GM18499 (cell line): ENCODE results near the gene HSPA12A.

ENCODE experiments used
- ATAC-seq: cut with Tn5 transposase; IDR thresholded peaks from one replicate; pipeline ENCODE4 v1.9.1; 2021; ENCODE audit warnings: moderate number of reproducible peaks; ENCODE audit not compliant: insufficient read depth, unreplicated experiment

Gene HSPA12A

DNA sequence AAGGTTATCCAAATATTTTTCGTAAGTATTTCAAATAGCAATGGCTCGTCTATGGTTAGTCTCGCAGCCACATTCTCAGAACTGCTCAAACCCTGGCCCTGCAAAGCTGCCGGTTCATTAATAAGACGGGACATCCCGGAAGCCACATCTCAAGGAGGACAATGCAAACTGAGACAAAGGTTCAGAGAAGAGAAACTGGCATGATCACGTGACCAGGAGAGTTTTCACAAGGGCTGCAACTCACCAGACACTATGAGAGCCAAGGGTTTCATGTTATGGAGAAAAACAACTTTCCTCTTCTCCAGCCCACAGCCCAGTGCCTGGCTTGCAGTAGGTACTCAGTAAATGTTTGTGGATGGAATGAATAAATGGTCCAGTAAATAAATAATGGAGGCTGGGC is 5.0 kb upstream of the HSPA12A start:
- no peak for ATAC-seq

DNA sequence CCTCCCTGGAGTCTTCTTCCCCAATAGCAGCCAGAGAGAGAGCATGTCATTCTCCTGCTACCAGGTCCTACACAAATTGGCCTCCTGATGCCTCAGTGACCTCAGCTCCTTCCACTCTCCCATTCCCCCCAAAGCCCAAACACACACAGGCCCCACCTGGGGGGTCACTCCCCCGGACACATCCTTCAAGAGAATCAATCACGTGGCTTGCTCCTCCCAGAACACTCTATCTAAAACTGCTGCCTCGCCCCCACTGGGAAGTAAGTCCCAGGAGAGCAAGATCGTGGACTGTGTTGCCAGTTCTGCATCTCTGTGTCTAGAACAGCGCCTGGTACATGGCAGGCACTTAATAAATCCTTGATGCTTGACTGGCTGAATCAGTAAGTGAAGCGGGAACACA is 2.5 kb upstream of the HSPA12A start:
- no peak for ATAC-seq

GRCh38 chr10:116744163-116744753 is 1.9 kb upstream of the HSPA12A start:
- no peak for ATAC-seq

DNA sequence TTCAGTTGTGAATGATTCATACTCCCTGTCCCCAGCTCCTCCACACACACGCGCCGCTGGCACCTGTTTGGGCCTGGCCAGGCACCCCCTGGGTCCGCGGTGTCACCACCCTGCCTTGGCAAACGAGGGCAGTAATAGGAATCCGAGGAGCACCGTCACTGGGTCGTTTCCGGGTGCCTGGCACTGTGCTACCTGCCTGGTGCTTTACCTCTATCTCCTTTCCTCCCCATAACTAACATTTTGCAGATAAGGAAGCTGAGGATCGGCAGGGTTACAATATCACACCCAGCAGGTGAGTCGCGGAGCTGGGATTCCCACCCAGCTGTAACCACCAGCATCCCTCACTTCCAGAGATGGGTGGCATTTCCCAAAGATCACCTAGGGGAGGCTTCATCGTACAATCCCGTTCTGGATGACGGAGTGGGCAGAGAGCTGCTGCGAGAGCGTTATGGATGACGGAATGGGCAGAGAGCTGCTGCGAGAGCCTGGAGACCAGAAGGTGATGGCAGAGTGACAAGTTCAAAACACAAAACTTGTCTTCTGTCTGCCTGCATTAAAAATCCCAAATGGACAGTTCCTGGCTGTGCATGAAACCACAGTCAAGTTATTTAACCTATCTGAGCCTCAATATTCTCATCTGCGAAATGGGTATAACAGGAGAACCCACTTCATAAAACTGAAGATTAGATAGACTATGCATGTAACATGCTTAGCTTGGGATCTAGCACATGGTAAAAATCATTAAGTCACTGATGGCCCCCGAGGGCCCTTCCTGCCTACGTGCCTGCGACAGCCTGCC is 1.1 kb upstream of the HSPA12A start:
- no peak for ATAC-seq

DNA sequence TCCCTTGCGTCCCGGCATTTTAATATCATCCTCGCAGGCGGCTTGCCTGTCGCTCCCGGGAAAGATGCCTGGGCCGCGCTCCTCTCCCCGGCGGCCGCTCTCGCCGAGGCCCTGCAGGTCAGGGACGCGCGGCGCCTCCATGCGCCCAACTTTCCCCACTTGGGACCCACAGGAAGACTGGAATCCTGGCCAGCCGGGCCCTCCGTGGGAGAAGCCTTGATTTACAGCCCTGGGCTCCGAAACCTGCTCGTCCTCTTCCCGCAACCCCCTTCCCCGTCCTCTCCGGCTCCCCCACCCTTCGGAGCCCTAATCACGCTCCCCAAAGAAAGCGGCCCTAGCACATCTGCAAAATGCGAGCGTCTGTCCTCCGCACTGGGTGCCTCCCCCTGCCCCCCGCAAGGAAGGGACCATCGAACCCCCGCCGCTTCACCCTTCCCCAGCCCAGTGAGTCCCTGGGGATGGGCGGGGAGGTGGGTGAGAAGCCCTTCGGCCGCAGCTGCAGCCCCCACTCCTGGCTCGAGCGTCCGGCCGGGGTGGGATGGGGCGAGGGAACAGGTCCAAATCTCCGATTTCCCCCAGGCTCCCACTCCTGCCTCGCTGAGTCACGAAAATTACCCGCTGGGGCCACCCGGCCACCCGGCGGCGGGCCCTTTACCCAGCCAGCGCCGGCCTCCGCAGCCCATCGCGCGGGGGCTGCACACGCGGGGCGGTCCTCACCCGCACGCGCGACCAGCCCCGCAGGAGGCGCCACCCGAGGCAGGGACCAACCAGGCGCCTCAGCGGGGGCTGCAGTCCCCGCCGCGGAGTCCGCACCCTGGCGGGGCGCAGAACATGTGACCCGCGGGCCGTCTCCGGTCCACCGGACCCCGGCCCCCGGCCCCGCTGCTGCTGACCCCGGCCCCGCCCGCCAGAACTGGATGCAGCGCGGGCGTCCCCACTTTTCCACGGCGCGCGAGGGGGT is 695 bp downstream of the HSPA12A start:
- ATAC-seq = no peak

- no peak for ATAC-seq
Measured at GRCh38 chr10:116740971-116741370, 1.4 kb downstream of the HSPA12A start.

DNA sequence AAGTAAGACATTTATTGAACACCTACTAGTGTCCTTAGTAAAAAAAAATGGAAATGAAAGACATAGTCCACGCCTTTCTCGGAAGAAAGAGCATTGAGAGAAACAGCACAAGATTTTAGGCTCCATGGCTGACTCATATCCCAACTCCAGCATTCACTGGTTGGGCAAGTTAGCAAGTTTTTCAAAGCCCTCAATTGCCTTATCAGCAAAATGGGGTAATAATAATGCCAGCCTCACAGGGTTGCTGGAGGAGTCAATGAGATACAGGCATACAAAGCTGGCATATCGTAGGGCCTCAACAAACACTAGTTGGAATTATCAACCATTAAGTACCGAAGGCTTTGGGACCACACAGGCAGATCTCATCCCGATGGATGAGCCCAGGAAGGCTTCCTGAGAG is 4.0 kb downstream of the HSPA12A start:
- ATAC-seq = no peak

- no peak for ATAC-seq
Measured at GRCh38 chr10:116737627-116738327, 4.6 kb downstream of the HSPA12A start.

DNA sequence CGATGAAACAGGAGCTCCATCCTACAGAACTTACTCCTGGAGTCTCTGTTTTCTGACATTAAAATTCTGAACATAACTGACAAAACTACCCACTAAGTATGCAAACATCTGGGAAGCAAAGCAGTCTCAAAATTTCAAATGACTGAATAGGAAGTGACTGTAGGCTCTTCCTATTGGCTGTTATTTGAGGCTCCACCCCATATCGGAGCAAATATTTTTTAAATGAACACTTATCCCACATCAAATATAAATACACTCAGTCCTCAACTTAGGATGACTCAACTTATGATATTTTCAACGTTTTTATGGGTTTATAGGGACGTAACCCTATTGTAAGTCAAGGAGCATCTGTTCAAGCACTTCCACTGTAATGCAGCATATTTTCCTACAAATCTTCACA is 8.8 kb downstream of the HSPA12A start:
- no peak for ATAC-seq

GRCh38 chr10:116732573-116732972 is 9.8 kb downstream of the HSPA12A start:
- no peak for ATAC-seq

GRCh38 chr10:116730464-116731260 is 11.7 kb downstream of the HSPA12A start:
- ATAC-seq = no peak

- ATAC-seq = no peak
Measured at GRCh38 chr10:116729243-116729642, 13.1 kb downstream of the HSPA12A start.

- ATAC-seq = no peak
Measured at GRCh38 chr10:116728526-116729096, 13.8 kb downstream of the HSPA12A start.

- ATAC-seq = no peak
Measured at GRCh38 chr10:116723428-116724281, 18.7 kb downstream of the HSPA12A start.

DNA sequence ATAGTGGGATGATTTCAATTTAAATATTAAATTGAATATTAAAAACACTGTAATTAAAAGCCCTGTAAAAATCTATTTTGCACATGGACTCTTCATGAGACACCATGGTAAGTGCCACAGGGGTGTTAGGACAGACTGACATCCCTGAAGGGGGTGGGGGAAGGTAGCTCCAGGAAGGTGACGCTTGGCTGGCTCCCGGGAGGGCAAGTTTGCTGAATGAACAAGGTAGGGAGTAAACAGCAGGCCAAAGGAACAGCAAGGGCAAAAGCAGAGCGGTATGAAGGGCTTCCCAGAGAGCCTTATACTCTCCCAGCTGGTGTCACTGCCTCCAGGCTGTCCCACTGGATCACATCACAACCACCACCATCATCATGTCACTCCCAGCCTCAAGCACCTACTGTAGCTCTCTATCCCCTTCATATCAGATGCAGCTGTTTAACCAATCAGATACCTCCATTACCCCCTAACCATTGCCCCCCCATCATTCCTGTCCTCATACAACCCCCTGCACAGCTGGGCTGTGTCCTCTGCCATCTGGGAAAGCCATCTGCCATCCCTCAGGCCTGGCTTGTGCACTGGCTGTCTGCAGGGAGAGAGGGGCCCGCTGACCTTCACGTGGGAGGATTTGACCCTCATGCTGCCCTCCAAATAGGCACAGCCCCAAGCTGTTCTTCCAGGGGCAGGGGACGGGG is 19.5 kb downstream of the HSPA12A start:
- ATAC-seq = no peak

DNA sequence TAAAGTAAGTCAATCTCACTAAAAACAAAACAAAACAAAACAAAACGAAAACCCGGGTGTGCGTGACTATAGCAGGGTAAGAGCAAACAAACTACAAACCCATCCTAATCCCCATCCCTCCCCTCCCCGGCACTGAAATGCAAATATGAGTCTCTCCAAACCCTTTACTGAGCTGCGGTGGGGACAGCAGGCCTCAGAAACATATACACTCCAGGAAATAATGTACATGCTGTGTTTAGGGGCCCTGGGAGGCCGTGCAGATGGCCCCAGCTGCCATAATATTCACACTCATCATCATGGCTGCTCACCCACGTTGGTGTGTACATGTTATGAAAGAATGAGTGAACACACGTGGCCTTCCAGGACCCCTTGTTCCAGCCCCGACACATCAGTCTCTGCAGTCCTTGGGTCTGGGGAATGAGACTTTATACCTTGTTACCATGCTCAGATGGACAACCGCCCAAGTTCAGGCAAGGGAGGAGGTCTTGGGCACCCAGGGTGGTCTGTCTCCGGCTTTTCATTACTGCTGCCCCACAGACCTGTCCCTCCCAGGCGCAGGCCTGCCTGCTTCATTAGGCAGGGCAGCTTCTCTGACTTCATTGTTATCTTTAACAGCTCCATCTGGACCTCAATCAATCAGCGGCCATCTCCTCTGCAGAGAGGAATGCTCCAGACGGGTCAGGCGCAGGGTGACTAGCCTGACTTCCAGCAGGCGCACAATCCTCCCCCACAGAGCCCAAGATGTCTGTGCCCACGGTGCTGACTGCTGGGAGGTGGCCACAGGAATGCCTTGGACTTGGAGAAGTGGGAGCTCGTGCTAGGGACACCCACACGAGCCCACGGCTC is 20.6 kb downstream of the HSPA12A start:
- ATAC-seq = no peak
